KOPT-K1 (cell line): Measurements from ENCODE around the gene IGF2BP2.
"Not testable (repeated sequence)": the region's sequence is repeated elsewhere in the genome, so short reads cannot be mapped to it uniquely, and the experiment has no call there.

Source experiments
- H3K27ac ChIP-seq: fragments of 200-600 bp; sonication (generic); 2 replicates; pipeline ENCODE4 v1.5.1; 2016; ENCODE audit warnings: antibody characterized with exemption, mild to moderate bottlenecking, low read depth, low read length; ENCODE audit not compliant: poor library complexity, severe bottlenecking
- H3K36me3 ChIP-seq: fragments of 200-600 bp; sonication (generic); 2 replicates; pipeline ENCODE4 v1.5.1; 2017; ENCODE audit warnings: antibody characterized with exemption, mild to moderate bottlenecking, low read length, moderate library complexity; ENCODE audit not compliant: insufficient read depth
- H3K9me3 ChIP-seq: fragments of 200-600 bp; sonication (generic); 2 replicates; pipeline ENCODE4 v1.5.1; 2017; ENCODE audit warnings: antibody characterized with exemption, low read length, mild to moderate bottlenecking; ENCODE audit not compliant: insufficient read depth, poor library complexity, severe bottlenecking

IGF2BP2 gene

GRCh38 chr3:185770109-185770508, 54.7 kb downstream of the IGF2BP2 start:
- no peaks in the 10 kb centered on the region for H3K36me3 ChIP-seq
- H3K27ac ChIP-seq: no peak overlapping the region
- no peaks in the 10 kb centered on the region for H3K9me3 ChIP-seq

GRCh38 chr3:185768578-185768982, 56.3 kb downstream of the IGF2BP2 start:
- H3K36me3 ChIP-seq, H3K27ac ChIP-seq: not testable (repeated sequence)

GRCh38 chr3:185767002-185767688, 57.7 kb downstream of the IGF2BP2 start:
- no peak overlapping the region for H3K27ac ChIP-seq

More at GRCh38 chr3:185768578-185768982, 56.3 kb downstream of the IGF2BP2 start:
- not testable (repeated sequence) for H3K9me3 ChIP-seq

GRCh38 chr3:185766329-185767001, 58.4 kb downstream of the IGF2BP2 start:
- Histone ChIP-seq H3K27ac (no peak overlapping the region), H3K9me3 (no peaks in the 10 kb centered on the region), H3K36me3 (no peaks in the 10 kb centered on the region)

More at GRCh38 chr3:185767002-185767688, 57.7 kb downstream of the IGF2BP2 start:
- Histone ChIP-seq H3K9me3 (no peaks in the 10 kb centered on the region), H3K36me3 (no peaks in the 10 kb centered on the region)

GRCh38 chr3:185764980-185765370, 59.9 kb downstream of the IGF2BP2 start:
- no peak overlapping the region for H3K27ac ChIP-seq
- H3K9me3 ChIP-seq: no peaks in the 10 kb centered on the region
- no peaks in the 10 kb centered on the region for H3K36me3 ChIP-seq

- Histone ChIP-seq H3K36me3 (no peaks in the 10 kb centered on the region), H3K9me3 (no peaks in the 10 kb centered on the region), H3K27ac (no peak overlapping the region)
These were observed 60.5 kb downstream of the IGF2BP2 start for GRCh38 chr3:185764163-185764979.

GRCh38 chr3:185763347-185764005, 61.4 kb downstream of the IGF2BP2 start:
- no peaks in the 10 kb centered on the region for H3K9me3 ChIP-seq
- no peaks in the 10 kb centered on the region for H3K36me3 ChIP-seq
- H3K27ac ChIP-seq: no peak overlapping the region

- Histone ChIP-seq H3K9me3 (no peaks in the 10 kb centered on the region), H3K27ac (no peak overlapping the region), H3K36me3 (no peaks in the 10 kb centered on the region)
These were observed 64.3 kb downstream of the IGF2BP2 start for GRCh38 chr3:185760550-185760949.

GRCh38 chr3:185760088-185760487, 64.8 kb downstream of the IGF2BP2 start:
- no peaks in the 10 kb centered on the region for H3K36me3 ChIP-seq
- H3K27ac ChIP-seq: no peak overlapping the region

GRCh38 chr3:185759512-185759911, 65.3 kb downstream of the IGF2BP2 start:
- H3K9me3 ChIP-seq: no peaks in the 10 kb centered on the region
- H3K36me3 ChIP-seq: no peaks in the 10 kb centered on the region
- no peak overlapping the region for H3K27ac ChIP-seq

More at GRCh38 chr3:185760088-185760487, 64.8 kb downstream of the IGF2BP2 start:
- no peaks in the 10 kb centered on the region for H3K9me3 ChIP-seq

GRCh38 chr3:185758912-185759311, 65.9 kb downstream of the IGF2BP2 start:
- no peak overlapping the region for H3K27ac ChIP-seq
- no peaks in the 10 kb centered on the region for H3K36me3 ChIP-seq
- no peaks in the 10 kb centered on the region for H3K9me3 ChIP-seq

- Histone ChIP-seq H3K27ac (no peak overlapping the region), H3K36me3 (no peaks in the 10 kb centered on the region), H3K9me3 (no peaks in the 10 kb centered on the region)
These were observed 67.7 kb downstream of the IGF2BP2 start for GRCh38 chr3:185757176-185757575.

- H3K36me3 ChIP-seq: no peaks in the 10 kb centered on the region
- H3K9me3 ChIP-seq: no peaks in the 10 kb centered on the region
- H3K27ac ChIP-seq: no peak overlapping the region
These were observed 68.4 kb downstream of the IGF2BP2 start for GRCh38 chr3:185756477-185756876.

GRCh38 chr3:185754920-185755319, 69.9 kb downstream of the IGF2BP2 start:
- Histone ChIP-seq H3K27ac (no peak overlapping the region), H3K9me3 (no peaks in the 10 kb centered on the region), H3K36me3 (no peaks in the 10 kb centered on the region)

GRCh38 chr3:185753354-185753753, 71.5 kb downstream of the IGF2BP2 start:
- H3K36me3 ChIP-seq: no peaks in the 10 kb centered on the region
- no peaks in the 10 kb centered on the region for H3K9me3 ChIP-seq
- H3K27ac ChIP-seq: no peak overlapping the region
